Measurements from ENCODE around the gene NEK11.
A peak's percentile ranks its signal among the peaks of the same experiment; 100 is the strongest.

The NEK11 gene

GRCh38 chr3:131026321-131027151 lies at the start of gene NEK11, which contains the start of gene ASTE1:
TSS of gene NEK11 (plus strand) at chr3:131026877. CDS start at chr3:131029709, 2,832 bp downstream.
TSS of gene ASTE1 (minus strand) at chr3:131026825. CDS start at chr3:131025306, 1,519 bp downstream.
- peak; percentile 63 for DNase-seq (ENCODE audit: low read depth, low spot score)

- no peak for DNase-seq (ENCODE audit: low read depth, low spot score)
Observed at GRCh38 chr3:130979117-130979516, 47.6 kb upstream of the NEK11 start.

DNA sequence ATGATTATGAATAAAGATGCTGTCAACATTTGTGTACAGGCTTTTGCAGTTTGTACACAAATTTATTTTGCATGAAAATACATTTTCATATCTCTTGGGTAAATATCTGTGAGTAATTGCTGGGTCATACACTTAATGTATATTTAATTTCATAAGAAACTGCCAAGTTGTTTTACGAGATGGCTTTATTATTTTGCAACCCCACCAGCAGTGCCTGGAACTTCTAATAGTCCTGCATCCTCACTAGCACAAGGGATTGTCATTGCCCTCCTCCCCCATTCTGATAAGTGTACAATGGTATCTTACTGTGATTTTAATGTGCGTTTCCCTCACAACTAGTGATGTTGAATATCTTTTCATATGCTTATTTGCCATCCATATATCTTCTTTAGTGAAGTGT lies 45.2 kb upstream of the NEK11 start:
- DNase-seq (ENCODE audit: low read depth, low spot score) = no peak

GRCh38 chr3:130990282-130990681 lies 36.4 kb upstream of the NEK11 start:
- DNase-seq (ENCODE audit: low read depth, low spot score) = no peak

GRCh38 chr3:130991126-130991525 lies 35.6 kb upstream of the NEK11 start:
- no peak for DNase-seq (ENCODE audit: low read depth, low spot score)

DNA sequence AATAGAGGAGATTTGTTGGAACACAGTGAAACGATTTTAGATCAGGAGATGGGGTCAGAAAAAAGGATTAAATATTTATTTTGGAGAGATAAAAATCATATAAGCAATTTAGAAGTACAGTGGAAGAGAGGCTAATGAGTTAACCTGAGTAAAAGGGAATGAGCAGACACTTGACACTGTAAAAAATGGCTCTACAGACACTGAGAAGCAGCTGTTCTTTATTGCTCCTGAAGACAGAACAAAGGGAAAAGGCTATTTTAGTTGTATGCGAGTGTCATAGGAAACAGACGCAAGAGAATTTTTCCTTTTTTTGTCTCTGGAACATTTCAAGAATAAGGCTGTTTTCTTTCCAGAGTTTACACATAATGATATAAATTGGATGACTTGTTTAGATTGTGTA lies 34.3 kb upstream of the NEK11 start:
- DNase-seq (ENCODE audit: low read depth, low spot score) = no peak

GRCh38 chr3:130997289-130997688 lies 29.4 kb upstream of the NEK11 start:
- no peak for DNase-seq (ENCODE audit: low read depth, low spot score)

- no peak for DNase-seq (ENCODE audit: low read depth, low spot score)
Observed at GRCh38 chr3:131001071-131001470, 25.6 kb upstream of the NEK11 start.

DNA sequence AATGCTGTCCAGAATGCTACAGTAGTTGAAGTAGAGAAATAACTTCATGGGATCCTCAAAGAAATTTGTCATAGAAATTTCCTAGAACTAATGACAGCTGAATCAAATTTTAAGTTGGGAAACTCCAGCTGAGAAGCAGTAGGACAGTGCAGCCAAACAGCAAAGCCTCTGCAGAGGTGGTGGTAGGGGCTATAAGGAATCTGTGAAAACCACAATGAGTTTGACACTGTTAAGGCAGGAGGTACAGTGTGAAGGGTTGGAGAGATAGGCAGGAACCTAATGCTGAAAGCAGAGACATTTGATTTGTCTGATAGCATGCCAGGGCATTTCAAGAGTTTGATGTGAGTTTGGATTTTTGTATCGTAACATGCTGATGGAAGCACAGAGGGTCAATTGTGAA lies 22.1 kb upstream of the NEK11 start:
- DNase-seq (ENCODE audit: low read depth, low spot score) = no peak

- DNase-seq (ENCODE audit: low read depth, low spot score) = no peak
Observed at GRCh38 chr3:131007256-131007655, 19.4 kb upstream of the NEK11 start.

DNA sequence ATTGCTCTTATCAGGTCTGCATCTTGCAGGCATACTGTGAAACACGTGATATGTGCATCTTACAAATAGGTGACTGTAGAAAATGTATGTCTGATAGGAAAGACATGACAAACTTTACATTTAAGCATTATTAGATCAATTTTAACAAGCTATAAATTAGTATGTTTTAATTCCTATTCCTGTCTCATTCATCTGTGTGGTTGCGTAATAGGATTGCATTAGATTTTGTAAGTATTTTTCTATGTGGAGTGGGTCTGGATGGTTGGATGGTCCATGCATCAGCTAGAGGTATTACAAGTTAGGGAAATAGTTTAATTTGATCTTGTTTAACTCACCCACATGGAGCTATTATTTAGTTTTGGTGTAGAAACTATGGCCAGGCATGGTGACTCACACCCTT lies 18.9 kb upstream of the NEK11 start:
- DNase-seq (ENCODE audit: low read depth, low spot score) = no peak

DNA sequence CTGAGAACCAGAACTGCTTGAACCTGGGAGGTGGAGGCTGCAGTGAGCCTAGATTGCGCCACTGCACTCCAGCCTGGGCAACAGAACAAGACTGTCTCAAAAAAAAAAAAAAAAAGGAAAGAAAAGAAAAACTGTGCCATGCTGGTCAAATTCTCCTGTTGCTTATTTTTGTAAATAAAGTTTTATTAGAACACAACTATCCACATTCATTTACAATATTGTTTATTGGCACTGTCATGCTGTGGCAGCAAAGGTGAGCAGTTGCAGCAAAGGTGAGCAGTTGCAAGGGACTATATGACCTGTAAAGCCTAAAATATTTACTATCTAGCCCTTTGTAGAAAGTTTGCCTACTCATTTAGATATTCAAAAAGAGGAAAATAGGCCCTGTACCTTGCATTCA lies 18.4 kb upstream of the NEK11 start:
- DNase-seq (ENCODE audit: low read depth, low spot score) = no peak

GRCh38 chr3:131009698-131010097 lies 17.0 kb upstream of the NEK11 start:
- DNase-seq (ENCODE audit: low read depth, low spot score) = no peak

DNA sequence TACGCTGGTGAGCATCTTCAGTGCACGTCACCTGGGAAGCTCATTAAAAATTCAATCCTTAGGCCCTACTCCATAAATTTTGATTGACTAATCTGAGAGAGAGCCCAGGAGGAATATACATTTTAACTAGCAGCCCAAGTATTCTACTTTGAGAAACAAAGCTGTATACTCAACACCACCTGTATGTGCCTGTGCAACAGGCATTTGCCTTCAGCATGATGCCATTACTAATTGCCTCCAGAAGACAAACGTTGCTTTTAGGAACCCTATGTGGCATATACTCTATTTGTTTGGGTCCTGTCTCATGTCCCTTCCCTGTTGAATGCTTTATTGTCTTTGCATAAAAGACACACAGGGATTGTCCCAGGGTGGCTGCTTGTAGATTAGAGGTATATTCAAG lies 7.7 kb upstream of the NEK11 start:
- DNase-seq (ENCODE audit: low read depth, low spot score) = no peak

- no peak for DNase-seq (ENCODE audit: low read depth, low spot score)
Observed at GRCh38 chr3:131020122-131020693, 6.5 kb upstream of the NEK11 start.

GRCh38 chr3:131025539-131025938 lies 1.1 kb upstream of the NEK11 start:
- DNase-seq (ENCODE audit: low read depth, low spot score) = no peak

DNA sequence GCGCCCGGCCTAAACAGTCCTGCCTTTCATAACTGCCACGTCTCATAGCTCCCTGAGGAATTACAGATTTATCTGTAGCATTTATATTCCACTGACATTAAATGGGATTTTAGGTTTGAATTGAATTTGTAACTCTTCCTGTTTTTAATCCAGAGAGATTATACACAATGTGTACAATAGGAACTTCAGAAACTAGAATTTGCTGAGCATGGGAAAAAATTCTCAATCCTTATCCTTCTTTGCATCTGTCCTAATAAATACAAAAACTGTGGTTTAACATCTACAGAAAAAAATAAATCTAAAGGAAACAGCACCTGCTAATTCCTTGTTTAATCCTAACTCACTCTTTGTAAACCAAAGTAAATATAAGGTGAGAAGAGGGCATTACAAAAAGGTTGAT lies 2.2 kb downstream of the NEK11 start:
- DNase-seq (ENCODE audit: low read depth, low spot score) = no peak

DNA sequence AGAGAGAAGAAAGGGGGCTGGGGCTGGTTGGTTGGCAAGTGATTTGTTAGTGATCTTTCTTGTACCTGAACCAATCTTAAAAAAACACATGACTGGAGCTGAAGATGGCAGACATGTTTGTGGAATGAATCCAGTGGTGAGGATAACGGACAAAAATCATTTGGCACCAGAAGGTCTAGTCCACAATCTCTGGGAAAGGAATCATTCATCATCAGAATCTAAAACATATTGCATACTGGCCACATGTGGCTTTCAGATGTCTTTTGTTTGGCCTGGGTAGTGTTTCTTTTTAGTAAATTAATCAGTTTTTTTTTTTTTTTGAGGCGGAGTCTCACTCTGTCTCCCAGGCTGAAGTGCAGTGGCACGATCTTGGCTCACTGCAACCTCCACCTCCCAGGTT lies 5.0 kb downstream of the NEK11 start:
- DNase-seq (ENCODE audit: low read depth, low spot score) = no peak

DNA sequence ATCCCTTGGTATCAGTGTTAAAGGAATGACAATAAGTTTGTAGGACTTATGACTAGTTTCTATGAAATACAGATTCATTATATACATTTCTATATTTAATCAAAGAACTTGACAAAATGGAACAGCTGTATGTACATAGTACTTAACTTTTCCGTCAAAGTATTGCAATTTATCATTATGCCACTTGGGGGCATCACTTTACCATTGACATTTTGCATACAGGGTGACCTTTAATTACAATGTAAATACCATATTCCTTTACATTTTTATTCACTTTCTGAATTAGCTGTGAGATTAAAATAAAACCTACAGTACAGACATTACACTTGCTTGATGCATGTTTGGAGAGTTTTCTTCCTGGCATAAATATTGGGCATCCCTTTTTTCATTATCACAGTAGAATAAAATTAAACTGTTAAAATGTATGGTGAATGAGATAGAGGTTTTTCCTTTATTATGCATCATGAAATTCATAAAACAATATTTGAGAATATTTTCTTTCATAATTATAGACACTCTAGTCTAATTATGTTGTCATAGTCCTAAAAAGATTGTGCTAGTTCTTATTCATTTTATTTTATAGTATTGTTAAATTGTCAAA lies 6.9 kb downstream of the NEK11 start:
- DNase-seq (ENCODE audit: low read depth, low spot score) = no peak

- no peak for DNase-seq (ENCODE audit: low read depth, low spot score)
Observed at GRCh38 chr3:131036200-131036816, 9.6 kb downstream of the NEK11 start.

GRCh38 chr3:131036986-131037385 lies 10.3 kb downstream of the NEK11 start:
- no peak for DNase-seq (ENCODE audit: low read depth, low spot score)

- DNase-seq (ENCODE audit: low read depth, low spot score) = no peak
Observed at GRCh38 chr3:131038326-131038725, 11.6 kb downstream of the NEK11 start.

Measured in brain pericyte (primary cell).